ENCODE measurements around the gene RAD50.

Gene RAD50

GRCh38 chr5:132635873-132636272 lies 79.1 kb downstream of the RAD50 start:
- DNase-seq: no peak

- no peak for DNase-seq
These were observed 80.5 kb downstream of the RAD50 start for GRCh38 chr5:132637241-132637640.

- no peak for DNase-seq
These were observed 82.9 kb downstream of the RAD50 start for GRCh38 chr5:132639706-132640130.

- DNase-seq: no peak
These were observed 83.8 kb downstream of the RAD50 start for GRCh38 chr5:132640613-132641012.

- DNase-seq: no peak
These were observed 84.5 kb downstream of the RAD50 start for GRCh38 chr5:132641241-132641723.

- DNase-seq: no peak
These were observed 85.1 kb downstream of the RAD50 start for GRCh38 chr5:132641841-132642240.

- DNase-seq: no peak
These were observed 87.4 kb downstream of the RAD50 start for GRCh38 chr5:132644177-132644576.

- DNase-seq: no peak
These were observed 89.9 kb downstream of the RAD50 start for GRCh38 chr5:132646583-132647266.

- DNase-seq: no peak
These were observed 90.7 kb downstream of the RAD50 start for GRCh38 chr5:132647473-132647872.

- no peak for DNase-seq
These were observed 91.6 kb downstream of the RAD50 start for GRCh38 chr5:132648355-132648754.

GRCh38 chr5:132651838-132652469 lies 95.2 kb downstream of the RAD50 start:
- no peak for DNase-seq

GRCh38 chr5:132653716-132654115 lies 96.9 kb downstream of the RAD50 start:
- DNase-seq: peak; percentile 15

GRCh38 chr5:132655821-132656773 lies 99.3 kb downstream of the RAD50 start:
- DNase-seq: peak; percentile 44

- DNase-seq: no peak
These were observed 100.1 kb downstream of the RAD50 start for GRCh38 chr5:132656774-132657355.

GRCh38 chr5:132657676-132658380 lies 101.1 kb downstream of the RAD50 start, which contains the start of gene IL13:
TSS of gene IL13 (plus strand) at chr5:132658173. CDS start at chr5:132658187, 14 bp downstream.
- no peak for DNase-seq

- no peak for DNase-seq
These were observed 101.9 kb downstream of the RAD50 start for GRCh38 chr5:132658381-132659302.

GRCh38 chr5:132659598-132660493 lies 103.1 kb downstream of the RAD50 start:
- DNase-seq: no peak

- DNase-seq: no peak
These were observed 104.6 kb downstream of the RAD50 start for GRCh38 chr5:132661231-132662003.

- DNase-seq: no peak
These were observed 105.2 kb downstream of the RAD50 start for GRCh38 chr5:132662004-132662401.

All from fibroblast of skin of right biceps (primary cell).